Keratinocyte (primary cell): ENCODE results near the gene CEL. TPM values are rescaled to one million over a fixed set of nuclear protein-coding genes. Genes with fewer than 3 reads are reported as not detected.

Experiments used
- DNase-seq: peaks from one replicate; pipeline ENCODE4 v3.0.0-alpha.2; 2011; ENCODE audit warnings: low read depth, missing footprints, low spot score
- FAIRE-seq: peaks from 2 replicates; lab custom pipeline; 2011; peaks lifted over from hg19 to GRCh38; lab: Jason Lieb, UNC
- H2AFZ ChIP-seq: 2 replicates; pipeline ENCODE4 v1.6.0; 2012; ENCODE audit warnings: low read length, control low read depth, inconsistent platforms; ENCODE audit not compliant: control insufficient read depth
- H3K27ac ChIP-seq: 2 replicates; pipeline ENCODE4 v1.5.1; 2011; ENCODE audit warnings: low read length; ENCODE audit not compliant: control insufficient read depth, insufficient read depth
- H3K27me3 ChIP-seq: 3 replicates; pipeline ENCODE4 v1.6.0; 2011; ENCODE audit warnings: low read length; ENCODE audit not compliant: control insufficient read depth, insufficient read depth; ENCODE audit errors: extremely low read depth
- H3K36me3 ChIP-seq, 2 experiments: 2 replicates in 1 of 2; 3 replicates in 1 of 2; pipeline ENCODE4 v1.5.1; 2011; ENCODE audit warnings: low read length in 2 of 2, mild to moderate bottlenecking in 1 of 2; ENCODE audit not compliant: control insufficient read depth in 2 of 2, insufficient read depth in 2 of 2; ENCODE audit errors: extremely low read depth in 1 of 2
- H3K4me1 ChIP-seq: 3 replicates; pipeline ENCODE4 v1.5.1; 2011; ENCODE audit warnings: low read length; ENCODE audit not compliant: control insufficient read depth, insufficient read depth; ENCODE audit errors: extremely low read depth
- H3K4me2 ChIP-seq: 3 replicates; pipeline ENCODE4 v1.6.0; 2011; ENCODE audit warnings: low read depth, low read length; ENCODE audit not compliant: control insufficient read depth, insufficient read depth; ENCODE audit errors: extremely low read depth
- H3K4me3 ChIP-seq, 3 experiments: fragments of 200-600 bp in 1 of 3; sonication (generic) in 1 of 3; 2 replicates in 2 of 3; 3 replicates in 1 of 3; pipeline ENCODE4 v1.5.1; 2011 to 2016; ENCODE audit warnings: low read length in 3 of 3, mild to moderate bottlenecking in 3 of 3, control low read depth in 2 of 3, inconsistent platforms in 1 of 3, low read depth in 1 of 3, mixed read lengths in 1 of 3, mixed run types in 1 of 3, moderate library complexity in 1 of 3; ENCODE audit not compliant: control insufficient read depth in 2 of 3, insufficient read depth in 2 of 3; ENCODE audit errors: extremely low read depth in 1 of 3
- H3K79me2 ChIP-seq: 2 replicates; pipeline ENCODE4 v1.6.0; 2012; ENCODE audit warnings: low read length; ENCODE audit not compliant: control insufficient read depth, insufficient read depth
- H3K9ac ChIP-seq: 3 replicates; pipeline ENCODE4 v1.6.0; 2011; ENCODE audit warnings: low read length; ENCODE audit not compliant: control insufficient read depth, insufficient read depth; ENCODE audit errors: extremely low read depth
- H3K9me1 ChIP-seq: 3 replicates; pipeline ENCODE4 v1.6.0; 2011; ENCODE audit warnings: low read length; ENCODE audit not compliant: control insufficient read depth, insufficient read depth; ENCODE audit errors: extremely low read depth
- H3K9me3 ChIP-seq: 2 replicates; pipeline ENCODE4 v1.5.1; 2012; ENCODE audit warnings: low read depth, low read length; ENCODE audit not compliant: control insufficient read depth
- H4K20me1 ChIP-seq: 3 replicates; pipeline ENCODE4 v1.6.0; 2011; ENCODE audit warnings: low read length; ENCODE audit not compliant: control insufficient read depth, insufficient read depth; ENCODE audit errors: extremely low read depth
- EZH2 ChIP-seq: IDR thresholded peaks from one replicate; pipeline ENCODE4 v1.6.1; 2012; ENCODE audit warnings: inconsistent platforms, mild to moderate bottlenecking, low read length, moderate library complexity
- dilution Hi-C: fragments of 300-500 bp; cut with MboI; formaldehyde crosslinking; loops from one replicate; pipeline ENCODE4 v1.7.0; 2020; ENCODE audit warnings: low sequenced_read_pairs; ENCODE audit not compliant: extremely low pct_ligation_motif_present
- polyA plus RNA-seq, 5 experiments: library from polyadenylated mRNA; depleted of rRNA in 3 of 5; stranded (reverse) in 3 of 5; stranded (forward) in 1 of 5; unstranded in 1 of 5; fragments of >200 nt; gene quantifications; 1 replicate in 1 of 5; 2 replicates in 3 of 5; 3 replicates in 1 of 5; pipeline versions ENCODE4 v1.2.1 to v1.2.3, GENCODE V29; 2011 to 2012; ENCODE audit warnings: missing spikeins in 2 of 5, low read depth in 1 of 5, low replicate concordance in 1 of 5
- TF ChIP-seq, protein P1 (sequence below), 3 experiments: IDR thresholded peaks in 1 of 3; conservative IDR thresholded peaks in 1 of 3; optimal IDR thresholded peaks in 1 of 3; 2 replicates in 2 of 3; 3 replicates in 1 of 3; pipeline versions ENCODE3 to v1.5.1; 2011; ENCODE audit warnings: low read length in 3 of 3, mild to moderate bottlenecking in 3 of 3, moderate library complexity in 2 of 3, control low read depth in 1 of 3, inconsistent platforms in 1 of 3; ENCODE audit not compliant: insufficient read depth in 2 of 3; ENCODE audit errors: extremely low read depth in 1 of 3

Gene CEL
- polyA plus RNA-seq, 1 donor (not counting 4 experiments of a cell fraction or from before 2014, with no cell fraction given): 0.12 TPM

DNA sequence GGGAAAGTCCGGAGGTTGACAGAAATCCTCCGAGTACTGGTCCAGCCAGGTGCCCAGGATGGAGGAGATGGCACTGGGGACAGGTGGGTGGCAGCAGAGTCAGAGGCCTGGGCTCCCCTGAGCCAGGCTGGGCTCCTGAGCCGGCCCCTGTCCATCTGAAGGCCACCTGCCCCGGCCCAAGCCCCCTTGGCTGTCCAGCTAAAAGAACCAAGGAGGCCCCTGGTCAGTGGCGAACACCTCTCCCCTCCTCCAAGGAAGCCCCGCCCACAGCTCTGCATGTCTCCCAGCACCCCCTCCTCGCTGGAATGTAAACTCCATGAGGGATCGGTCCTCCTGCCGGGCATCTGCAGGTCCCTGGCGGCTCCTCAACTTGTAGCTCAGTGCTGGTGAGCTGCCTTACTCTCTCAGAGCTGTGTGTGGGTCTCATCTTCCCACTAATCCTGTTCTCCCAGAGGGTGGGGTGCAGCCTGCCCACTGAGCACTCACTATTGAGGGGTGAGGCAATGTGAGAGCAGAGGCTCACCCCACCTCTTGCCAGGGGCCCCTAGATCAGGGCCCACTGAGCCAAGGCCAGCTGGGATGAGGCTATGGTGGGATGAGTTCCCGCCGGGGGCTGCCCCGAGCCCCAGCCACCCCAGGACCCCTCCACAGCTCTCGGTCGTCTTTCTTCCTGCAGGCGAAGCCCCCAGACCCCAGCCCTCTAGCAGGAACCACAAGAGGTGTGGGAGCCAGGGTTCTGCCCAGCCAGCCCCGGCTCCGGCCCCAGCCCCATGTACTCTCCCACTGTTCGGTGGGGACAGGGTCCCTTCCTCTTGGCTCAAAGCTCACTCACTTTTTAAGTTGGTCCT lies 47.2 kb downstream of the CEL start:
- Histone ChIP-seq H3K36me3 (peaks cover 21 to 30% of the 10 kb centered on the region in 2 experiments), H3K4me1 (peaks cover 6% of the 10 kb centered on the region), H3K9me3 (no peaks in the 10 kb centered on the region), H3K27ac (no peak overlapping the region), H3K79me2 (no peaks in the 10 kb centered on the region), H3K4me3 (no peak overlapping the region), H3K27me3 (no peaks in the 10 kb centered on the region), H2AFZ (no peak overlapping the region), H3K4me2 (no peak overlapping the region), H4K20me1 (peaks cover 8% of the 10 kb centered on the region), H3K9me1 (no peaks in the 10 kb centered on the region), H3K9ac (no peak overlapping the region)
- DNase-seq (no peak), FAIRE-seq (no peak)
- dilution Hi-C loops: no loop called here
- TF ChIP-seq EZH2: no peak
- TF ChIP-seq, protein P1, sequence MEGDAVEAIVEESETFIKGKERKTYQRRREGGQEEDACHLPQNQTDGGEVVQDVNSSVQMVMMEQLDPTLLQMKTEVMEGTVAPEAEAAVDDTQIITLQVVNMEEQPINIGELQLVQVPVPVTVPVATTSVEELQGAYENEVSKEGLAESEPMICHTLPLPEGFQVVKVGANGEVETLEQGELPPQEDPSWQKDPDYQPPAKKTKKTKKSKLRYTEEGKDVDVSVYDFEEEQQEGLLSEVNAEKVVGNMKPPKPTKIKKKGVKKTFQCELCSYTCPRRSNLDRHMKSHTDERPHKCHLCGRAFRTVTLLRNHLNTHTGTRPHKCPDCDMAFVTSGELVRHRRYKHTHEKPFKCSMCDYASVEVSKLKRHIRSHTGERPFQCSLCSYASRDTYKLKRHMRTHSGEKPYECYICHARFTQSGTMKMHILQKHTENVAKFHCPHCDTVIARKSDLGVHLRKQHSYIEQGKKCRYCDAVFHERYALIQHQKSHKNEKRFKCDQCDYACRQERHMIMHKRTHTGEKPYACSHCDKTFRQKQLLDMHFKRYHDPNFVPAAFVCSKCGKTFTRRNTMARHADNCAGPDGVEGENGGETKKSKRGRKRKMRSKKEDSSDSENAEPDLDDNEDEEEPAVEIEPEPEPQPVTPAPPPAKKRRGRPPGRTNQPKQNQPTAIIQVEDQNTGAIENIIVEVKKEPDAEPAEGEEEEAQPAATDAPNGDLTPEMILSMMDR (optimal IDR thresholded peaks at IDR 0.05 in 1 of 3, IDR thresholded peaks at IDR 0.05 in 1 of 3, conservative IDR thresholded peaks at IDR 0.05 in 1 of 3; ENCODE audit: extremely low read depth in 1 of 3, insufficient read depth in 2 of 3, low read length in 3 of 3): no peak

DNA sequence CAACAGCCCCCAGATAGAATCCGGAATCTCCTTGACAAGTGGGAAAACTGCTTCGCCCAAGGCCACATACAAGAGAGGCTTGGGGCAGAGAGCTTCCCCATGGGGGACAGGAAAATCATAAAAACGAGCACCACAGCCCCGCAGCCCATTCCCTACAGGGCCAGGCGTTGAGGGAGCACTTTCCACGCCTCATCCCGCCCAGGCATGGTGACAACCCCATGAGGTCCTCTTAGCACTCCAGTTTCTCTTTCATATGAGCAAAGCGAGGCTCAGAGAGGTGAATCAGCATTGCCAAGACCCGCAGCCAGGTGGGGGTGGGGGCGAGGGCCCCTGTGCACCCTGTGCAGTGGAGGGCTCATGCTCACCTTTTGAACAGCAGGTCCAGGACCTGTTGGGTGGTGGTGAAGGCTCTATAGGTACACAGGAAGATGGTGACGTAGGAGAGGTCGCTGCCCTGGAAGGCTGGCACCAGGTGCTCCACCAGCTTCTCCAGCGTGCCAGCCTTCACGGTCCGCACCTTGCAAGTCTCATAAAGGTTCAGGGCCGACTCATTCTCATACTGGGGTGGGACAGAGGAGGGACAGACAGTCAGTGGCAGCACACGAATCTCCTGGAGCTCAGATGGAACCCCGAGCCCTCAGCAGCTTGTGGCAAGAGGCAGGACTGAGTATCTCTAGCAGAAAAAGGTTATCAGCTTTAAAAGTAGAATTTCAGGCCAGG lies 48.3 kb downstream of the CEL start:
- H3K9ac ChIP-seq: no peak overlapping the region
- no peaks in the 10 kb centered on the region for H3K27me3 ChIP-seq
- H3K27ac ChIP-seq: no peak overlapping the region
- H3K4me3 ChIP-seq: no peak overlapping the region
- no peak overlapping the region for H2AFZ ChIP-seq
- H3K9me1 ChIP-seq: no peaks in the 10 kb centered on the region
- TF ChIP-seq, protein P1 (optimal IDR thresholded peaks at IDR 0.05 in 1 of 3, IDR thresholded peaks at IDR 0.05 in 1 of 3, conservative IDR thresholded peaks at IDR 0.05 in 1 of 3; ENCODE audit: extremely low read depth in 1 of 3, insufficient read depth in 2 of 3, low read length in 3 of 3): no peak
- no peak for TF ChIP-seq EZH2
- H3K36me3 ChIP-seq: peaks cover 16 to 28% of the 10 kb centered on the region in 2 experiments
- H3K79me2 ChIP-seq: no peaks in the 10 kb centered on the region
- DNase-seq (no peak), FAIRE-seq (no peak)
- H3K9me3 ChIP-seq: no peaks in the 10 kb centered on the region
- peaks cover 10% of the 10 kb centered on the region for H3K4me1 ChIP-seq
- dilution Hi-C loops: no loop called here
- no peak overlapping the region for H3K4me2 ChIP-seq
- H4K20me1 ChIP-seq: peaks cover 11% of the 10 kb centered on the region
